ENCODE measurements around the gene CCNF. TPM values are rescaled to one million over a fixed set of nuclear protein-coding genes. Genes with fewer than 3 reads are reported as not detected.

CCNF gene
- total RNA-seq, 1 experiment from 2014 or later: 35.8 TPM

GRCh38 chr16:2499890-2500429, 70.7 kb downstream of the CCNF start:
- TF ChIP-seq POLR2AphosphoS5 (IDR thresholded peaks at IDR 0.05; ENCODE audit: low read depth, low read length) (no peak), TCF7L2 (IDR thresholded peaks at IDR 0.05; ENCODE audit: low read depth, low read length) (no peak), SIN3A (IDR thresholded peaks at IDR 0.05; ENCODE audit: borderline replicate concordance, insufficient read depth, low read depth, low read length) (no peak), CTCF (IDR thresholded peaks at IDR 0.05) (no peak), REST (IDR thresholded peaks at IDR 0.05; ENCODE audit: insufficient read depth in 1 of 2, low read depth in 2 of 2, low read length in 1 of 2) (no peak)
- H3K9me3 ChIP-seq (ENCODE audit: control insufficient read depth, insufficient read depth, low read depth, low read length): no peaks in the 10 kb centered on the region
- peaks cover 23% of the 10 kb centered on the region for H3K4me1 ChIP-seq (ENCODE audit: control insufficient read depth, insufficient read depth, low read length)
- no peak overlapping the region for H3K4me3 ChIP-seq (ENCODE audit: low read depth in 2 of 2, low read length in 2 of 2)
- CTCF ChIA-PET: interaction anchor here (1.9 kb wide), 1 partner anchor 29 kb away, joined by 6 read pairs; the partner anchor contains the start of gene NTN3
- no peak overlapping the region for H3K27ac ChIP-seq (ENCODE audit: low read length)
- H3K36me3 ChIP-seq (ENCODE audit: control insufficient read depth, insufficient read depth, low read length): no peaks in the 10 kb centered on the region; the same call in 1 of the 2 replicates
- intact Hi-C loops (cut with micrococcal nuclease; ENCODE audit: unreplicated experiment) (no loop called here), in situ Hi-C loops (cut with HindIII; ENCODE audit: low pct_unique_long_range_greater_than_20kb, low sequenced_read_pairs) (no loop called here)
- H3K27me3 ChIP-seq (ENCODE audit: control insufficient read depth, insufficient read depth, low read length): no peaks in the 10 kb centered on the region
- ATAC-seq: no peak
- BruUV-seq (replicated peaks): no TSS peak
- POLR2A ChIA-PET: no interaction called here
- no peak for DNase-seq (ENCODE audit: low read depth, low spot score)

GRCh38 chr16:2500430-2500917, 71.2 kb downstream of the CCNF start:
- Histone ChIP-seq H3K4me1 (ENCODE audit: control insufficient read depth, insufficient read depth, low read length) (peaks cover 23% of the 10 kb centered on the region), H3K36me3 (ENCODE audit: control insufficient read depth, insufficient read depth, low read length) (no peaks in the 10 kb centered on the region; the same call in 1 of the 2 replicates), H3K27ac (ENCODE audit: low read length) (no peak overlapping the region), H3K27me3 (ENCODE audit: control insufficient read depth, insufficient read depth, low read length) (no peaks in the 10 kb centered on the region), H3K9me3 (ENCODE audit: control insufficient read depth, insufficient read depth, low read depth, low read length) (no peaks in the 10 kb centered on the region), H3K4me3 (ENCODE audit: low read depth in 2 of 2, low read length in 2 of 2) (no peak overlapping the region)
- ATAC-seq (peak; percentile 48), DNase-seq (ENCODE audit: low read depth, low spot score) (no peak)
- CTCF ChIA-PET: interaction anchor here (1.0 to 1.9 kb wide), 3 partner anchors 14 to 211 kb away, joined by 4 to 6 read pairs (median 4); partner anchors contain the start of gene NTN3
- in situ Hi-C loops (cut with HindIII; ENCODE audit: low pct_unique_long_range_greater_than_20kb, low sequenced_read_pairs) (no loop called here), intact Hi-C loops (cut with micrococcal nuclease; ENCODE audit: unreplicated experiment) (no loop called here)
- BruUV-seq (replicated peaks): no TSS peak
- POLR2A ChIA-PET: no interaction called here
- no peak for TF ChIP-seq TCF7L2 (IDR thresholded peaks at IDR 0.05; ENCODE audit: low read depth, low read length)
- TF ChIP-seq POLR2AphosphoS5 (IDR thresholded peaks at IDR 0.05; ENCODE audit: low read depth, low read length): no peak

Measured in Panc1 (cell line).